Astrocyte (in vitro differentiated cells and primary cell): Measurements from ENCODE around the gene TRAM2.

ENCODE experiments used
- CTCF ChIP-seq: IDR thresholded peaks from 2 replicates; pipeline ENCODE4 v1.5.1; 2011; ENCODE audit warnings: low read depth, mild to moderate bottlenecking, inconsistent platforms, low read length, moderate library complexity; ENCODE audit not compliant: insufficient read depth
- EZH2 ChIP-seq: IDR thresholded peaks from 2 replicates; pipeline ENCODE4 v1.6.1; 2012; ENCODE audit warnings: mild to moderate bottlenecking, low read length, inconsistent platforms; ENCODE audit not compliant: insufficient read depth

- TF ChIP-seq CTCF: no peak
- no peak for TF ChIP-seq EZH2
Measured at GRCh38 chr6:52580905-52581304, 4.0 kb upstream of the TRAM2 start.
